Ureter (tissue), 1 donor: ENCODE results near the gene CAMK2G. TPM values are rescaled to one million over a fixed set of nuclear protein-coding genes. Genes with fewer than 3 reads are reported as not detected.
A peak's percentile ranks its signal among the peaks of the same experiment; 100 is the strongest.
"Not testable (repeated sequence)": the region's sequence is repeated elsewhere in the genome, so short reads cannot be mapped to it uniquely, and the experiment has no call there.

Source experiments
- DNase-seq: peaks from one replicate; pipeline ENCODE4 v3.0.0-alpha.2; 2020; ENCODE audit warnings: low spot score
- total RNA-seq: library from RNA; stranded (reverse); gene quantifications from one replicate; pipeline ENCODE4 v1.2.4, GENCODE V29; 2023
- donor health status: DM: yes; HTN: yes; CAD: no.

CAMK2G gene
- total RNA-seq, 1 donor from 2014 or later, result 80.5 TPM

DNA sequence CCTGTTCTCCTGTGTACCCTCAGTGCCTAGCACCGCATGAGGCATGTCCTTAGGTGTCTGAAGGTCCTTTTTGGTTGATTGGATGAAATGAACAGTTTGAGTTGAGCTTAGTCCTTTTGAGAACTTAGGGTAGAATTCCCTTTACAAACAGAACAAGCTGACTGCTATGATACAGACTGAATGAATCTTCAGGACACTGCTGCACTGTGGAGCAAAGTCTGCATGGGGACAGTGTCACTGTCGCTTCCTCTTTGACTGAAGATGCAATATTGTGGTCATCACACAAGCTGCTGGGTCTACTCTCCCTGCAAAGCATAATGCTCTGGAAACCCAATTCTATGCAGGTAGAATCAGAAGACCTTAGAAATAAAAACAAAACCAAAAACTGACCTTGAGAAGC, 28.0 kb upstream of the CAMK2G start:
- no peak for DNase-seq

- DNase-seq, result no peak
Observed at GRCh38 chr10:73901261-73901660, 26.9 kb upstream of the CAMK2G start.

DNA sequence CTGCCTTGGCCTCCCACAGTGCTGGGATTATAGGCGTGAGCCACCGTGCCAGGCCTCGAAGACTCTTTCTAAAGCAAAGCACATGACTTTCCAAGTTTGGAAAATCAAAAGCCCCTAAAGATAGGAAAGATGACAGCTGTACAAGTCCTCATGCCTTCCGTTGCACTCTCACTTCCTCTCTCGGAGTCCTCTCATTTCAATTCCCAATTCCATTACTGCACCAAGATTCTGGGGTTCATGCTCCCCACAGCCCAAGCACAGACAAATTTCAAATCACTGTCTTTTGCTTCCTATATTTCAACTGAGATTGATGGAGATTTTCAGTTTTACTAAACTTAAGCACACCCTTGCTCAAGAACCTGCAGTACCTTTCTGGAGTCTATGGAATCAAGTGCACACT, 25.7 kb upstream of the CAMK2G start:
- DNase-seq, result no peak

DNA sequence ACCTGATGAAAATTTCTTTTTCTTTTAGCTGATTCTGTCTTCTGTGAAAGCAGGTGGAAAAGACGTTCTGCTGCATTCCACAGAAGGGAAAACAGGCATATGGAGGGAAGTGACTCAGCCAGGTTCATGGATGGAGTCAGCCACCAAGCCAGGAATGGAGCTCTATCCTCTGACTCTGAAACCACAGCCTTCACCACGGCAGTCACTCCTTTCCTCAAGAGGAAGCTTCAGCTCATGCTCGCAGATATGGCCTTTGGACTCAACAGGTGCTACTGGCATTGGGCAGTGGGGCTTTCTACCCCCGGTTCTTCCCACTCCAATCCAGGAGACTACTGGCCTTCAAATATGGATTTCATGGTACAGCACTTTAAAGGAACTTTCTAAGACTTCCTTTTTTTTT, 25.1 kb upstream of the CAMK2G start:
- no peak for DNase-seq

GRCh38 chr10:73898730-73899410, 24.5 kb upstream of the CAMK2G start:
- DNase-seq, result no peak

DNA sequence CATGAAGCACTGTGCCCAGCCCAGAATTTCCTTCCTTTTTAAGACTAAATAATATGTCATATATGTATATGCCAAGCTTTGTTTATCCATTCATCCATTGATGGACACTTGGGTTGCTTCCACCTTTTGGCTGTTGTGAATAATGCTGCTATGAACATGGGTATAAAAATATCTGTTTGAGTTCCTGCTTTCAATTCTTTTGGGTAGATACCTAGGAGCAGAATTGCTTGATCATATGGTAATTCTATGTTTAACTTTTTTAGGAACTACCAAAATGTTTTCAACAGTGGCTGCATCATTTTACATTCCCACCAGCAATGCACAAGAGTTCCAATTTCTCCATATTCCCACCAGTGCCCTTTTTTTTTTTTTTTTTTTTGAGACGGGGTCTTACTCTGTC, 23.3 kb upstream of the CAMK2G start:
- DNase-seq, result no peak

DNA sequence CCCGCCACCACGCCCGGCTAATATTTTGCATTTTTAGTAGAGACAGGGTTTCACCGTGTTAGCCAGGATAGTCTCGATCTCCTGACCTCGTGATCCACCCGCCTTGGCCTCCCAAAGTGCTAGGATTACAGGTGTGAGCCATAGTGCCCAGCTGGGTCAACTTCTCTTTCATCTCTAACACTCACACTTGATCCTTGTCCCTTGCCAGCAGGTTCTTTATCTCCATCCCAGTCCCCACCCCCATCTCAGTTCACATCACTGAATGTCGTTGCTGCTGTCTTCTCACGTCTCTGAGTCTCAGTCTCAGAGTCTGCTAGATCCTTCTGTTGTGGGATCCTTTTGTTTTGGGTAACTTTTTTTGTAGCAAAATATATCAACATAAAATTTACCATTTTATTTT, 21.0 kb upstream of the CAMK2G start:
- DNase-seq, result not testable (repeated sequence)

DNA sequence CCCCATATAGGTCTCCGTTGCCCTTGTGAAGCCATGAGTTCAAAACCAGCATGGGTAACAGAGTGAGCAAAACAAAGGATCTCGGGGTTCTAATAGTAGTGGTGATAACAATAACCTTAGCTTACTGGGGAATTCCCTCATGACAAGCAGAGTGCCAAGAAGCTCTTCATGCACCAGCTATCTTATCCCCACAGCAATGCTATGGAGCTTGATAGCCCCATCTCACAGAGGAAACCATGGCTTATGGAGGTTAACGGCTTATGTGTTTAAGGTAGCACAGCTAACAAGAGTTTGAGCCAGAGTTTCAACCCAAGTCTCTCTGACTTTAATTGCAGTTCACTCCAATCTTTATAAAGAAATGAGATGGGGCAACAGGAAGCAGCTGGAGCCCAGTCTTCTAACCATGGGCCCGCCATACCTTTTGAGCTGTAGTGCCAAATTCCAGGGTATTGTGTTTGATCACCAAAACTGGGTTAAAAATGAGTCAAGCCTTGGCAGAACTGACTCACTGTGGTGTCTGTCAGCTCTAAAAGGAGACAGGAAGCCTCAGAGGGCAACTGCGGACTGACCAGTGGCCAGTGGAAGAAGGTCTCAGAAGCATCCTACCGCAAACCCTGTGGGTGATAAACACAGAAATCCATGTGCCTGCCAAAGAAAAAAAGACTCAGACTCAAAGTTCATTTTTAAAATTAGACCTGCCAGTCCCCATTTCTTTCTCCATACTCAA, 20.1 kb upstream of the CAMK2G start:
- DNase-seq, result no peak

DNA sequence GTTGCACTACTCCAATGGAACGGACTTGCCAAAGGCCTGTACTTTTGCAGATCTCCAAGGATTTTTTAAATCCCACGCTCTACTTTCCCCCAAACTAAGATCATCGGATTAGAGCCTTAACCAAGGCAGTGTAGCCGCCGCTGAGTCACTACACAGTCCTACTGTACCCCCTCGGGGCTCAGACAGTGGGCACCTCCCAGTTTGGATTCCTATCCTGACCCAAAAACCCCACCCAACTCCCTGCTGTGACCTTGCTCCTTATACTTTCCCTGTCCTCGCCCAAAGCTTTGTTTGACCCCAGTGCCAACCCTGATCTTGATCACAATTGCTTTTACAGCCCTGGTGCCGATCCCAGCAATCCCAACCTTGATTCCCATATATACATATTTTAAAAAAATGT, 19.1 kb upstream of the CAMK2G start:
- no peak for DNase-seq

GRCh38 chr10:73892310-73893030, 18.1 kb upstream of the CAMK2G start:
- DNase-seq, result no peak

DNA sequence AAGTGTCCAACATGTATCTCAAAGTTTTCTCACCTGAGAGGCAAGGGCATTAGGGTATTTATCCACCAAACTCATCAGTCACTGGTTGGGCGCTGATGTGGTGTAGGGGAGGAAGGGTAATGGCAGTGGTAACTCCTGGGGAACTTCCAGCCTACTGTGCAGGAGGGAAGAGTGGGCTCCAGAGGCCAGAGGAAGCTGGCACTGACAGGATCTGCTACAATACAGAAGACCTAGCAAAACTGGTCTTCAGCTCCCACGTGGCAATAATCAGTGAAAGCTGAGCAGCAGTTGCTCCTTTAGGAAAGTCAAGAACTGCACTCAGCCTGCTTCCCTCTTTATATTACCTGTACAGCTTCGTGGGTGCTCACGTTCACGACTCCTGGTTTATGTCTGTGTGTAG, 17.2 kb upstream of the CAMK2G start:
- DNase-seq, result no peak

- DNase-seq, result not testable (repeated sequence)
Observed at GRCh38 chr10:73890830-73891229, 16.5 kb upstream of the CAMK2G start.

DNA sequence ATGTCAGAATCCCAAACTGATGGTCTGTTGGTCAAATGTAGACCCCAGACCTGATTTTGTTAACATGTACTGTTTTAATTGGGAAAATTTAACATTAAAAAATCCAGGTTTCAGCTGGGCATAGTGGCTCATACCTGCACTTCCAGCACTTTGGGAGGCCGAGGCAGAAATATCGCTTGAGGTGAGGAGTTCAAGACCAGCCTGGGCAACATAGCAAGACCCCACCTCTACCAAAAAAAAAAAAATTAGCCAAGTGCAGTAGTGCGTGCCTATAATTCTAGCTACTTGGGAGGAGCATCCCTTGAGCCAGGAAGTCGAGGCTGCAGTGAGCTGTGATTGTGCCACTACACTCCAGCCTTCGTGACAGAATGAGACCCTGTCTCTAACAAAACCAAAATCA, 15.9 kb upstream of the CAMK2G start:
- no peak for DNase-seq

GRCh38 chr10:73889416-73889815, 15.1 kb upstream of the CAMK2G start:
- DNase-seq, result not testable (repeated sequence)

GRCh38 chr10:73889014-73889413, 14.7 kb upstream of the CAMK2G start:
- peak; percentile 89 for DNase-seq

DNA sequence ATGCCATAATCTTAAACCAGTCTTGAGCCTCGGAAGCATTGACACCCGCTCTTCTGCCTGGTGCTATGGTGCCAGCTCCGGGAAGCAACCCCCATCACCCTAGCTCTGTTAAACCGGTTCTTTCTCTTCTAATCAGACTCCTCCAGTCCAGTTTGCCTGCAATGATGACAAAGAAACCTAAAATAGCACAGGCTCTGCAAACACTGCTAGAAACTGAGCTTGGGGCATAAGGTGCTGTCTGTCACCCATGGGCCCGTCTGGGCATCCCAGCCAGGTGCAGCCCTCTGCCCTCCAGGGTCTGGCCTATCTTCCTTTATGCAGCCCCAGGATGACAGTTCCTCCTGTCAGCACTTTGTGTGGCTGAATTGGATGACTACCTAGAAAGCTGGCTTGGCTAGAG, 14.2 kb upstream of the CAMK2G start:
- no peak for DNase-seq

DNA sequence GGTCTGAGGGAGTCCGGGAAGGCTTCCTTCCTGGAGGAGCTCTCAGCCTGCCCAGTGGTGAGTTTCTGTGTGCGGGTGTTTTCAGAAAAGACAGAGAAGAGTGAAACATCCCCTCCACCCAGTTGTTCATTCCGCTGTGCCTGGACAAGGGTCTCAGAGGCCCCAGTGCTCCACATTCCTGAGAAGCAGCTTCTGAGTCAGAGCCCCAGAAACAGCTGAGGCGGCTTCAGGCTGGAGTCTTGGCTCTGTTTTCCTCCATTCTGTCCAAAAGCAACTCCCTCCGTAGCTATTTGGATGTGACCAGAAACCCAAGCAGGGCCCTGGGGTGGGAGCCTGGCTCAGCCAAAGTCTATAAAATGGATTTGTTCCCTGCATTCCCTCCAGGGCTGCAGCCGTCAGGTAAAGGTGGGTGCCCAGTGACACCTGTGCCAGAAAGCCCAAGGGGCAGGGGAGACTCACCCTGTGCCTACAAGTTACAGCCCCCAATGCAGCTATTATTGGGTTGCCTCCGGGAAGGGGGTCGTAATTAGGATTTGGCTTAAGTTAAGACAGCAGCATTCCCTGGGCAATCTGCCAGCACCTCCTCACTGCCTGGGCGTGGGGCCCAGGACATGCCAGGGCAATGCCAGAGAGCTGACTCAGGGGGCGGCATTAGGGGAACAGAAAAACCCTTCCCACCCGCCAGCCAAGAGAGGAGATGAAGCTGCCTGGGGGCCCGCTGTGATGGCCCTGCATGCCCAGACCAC, 13.1 kb upstream of the CAMK2G start:
- DNase-seq, result peak; percentile 93

GRCh38 chr10:73886661-73887293, 12.4 kb upstream of the CAMK2G start:
- DNase-seq, result no peak

DNA sequence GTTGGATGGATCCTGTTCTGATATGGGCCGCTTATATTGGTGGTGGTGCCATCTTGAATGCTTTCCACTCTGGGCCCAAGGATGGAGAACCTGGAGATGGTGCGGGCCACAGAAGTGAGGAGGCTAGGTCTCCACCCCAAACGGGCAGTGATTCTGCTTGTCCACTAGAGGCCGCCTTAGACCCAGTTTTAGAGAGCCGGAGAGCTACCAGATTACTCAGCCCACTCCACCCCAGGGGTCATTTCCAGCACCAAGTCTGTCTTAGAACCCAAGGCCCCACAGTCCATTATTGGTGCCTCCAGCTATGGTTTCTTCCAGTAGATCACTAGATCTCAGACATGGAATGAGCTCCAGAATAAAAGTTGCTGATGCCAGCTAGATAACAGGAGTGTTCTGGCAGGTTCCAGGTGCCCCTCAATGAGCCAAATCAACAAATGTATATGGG, 11.8 kb upstream of the CAMK2G start:
- DNase-seq, result peak; percentile 86

GRCh38 chr10:73884017-73884416, 9.7 kb upstream of the CAMK2G start:
- no peak for DNase-seq

- no peak for DNase-seq
Observed at GRCh38 chr10:73881221-73881919, 7.0 kb upstream of the CAMK2G start.
